Breast epithelium (tissue), 3 donors: ENCODE results near the gene SPATS2.

ENCODE experiments used
- CTCF ChIP-seq, 3 donors: fragments of 450-650 bp; IDR thresholded peaks; one replicate each; pipeline ENCODE4 v1.5.1; 2016 to 2017; ENCODE audit warnings: antibody characterized with exemption in 3 of 3, mild to moderate bottlenecking in 3 of 3, moderate library complexity in 3 of 3
- POLR2A ChIP-seq: fragments of 450-650 bp; IDR thresholded peaks from one replicate; pipeline ENCODE4 v1.6.1; 2016; ENCODE audit warnings: antibody characterized with exemption, mild to moderate bottlenecking, moderate library complexity
- POLR2AphosphoS5 ChIP-seq, 3 donors: sonication (generic); formaldehyde crosslinking; IDR thresholded peaks; one replicate each; pipeline ENCODE4 v1.6.1; 2017; ENCODE audit warnings: antibody characterized with exemption in 3 of 3

GRCh38 chr12:49410818-49411217 lies 43.6 kb downstream of the SPATS2 start:
- TF ChIP-seq POLR2A, result no peak
- TF ChIP-seq CTCF (IDR thresholded peaks at IDR 0.05), result no peak
- TF ChIP-seq POLR2AphosphoS5 (IDR thresholded peaks at IDR 0.05), result no peak
